Sciatic nerve (tissue), 2 donors: ENCODE measurements around the gene FAM193A. TPM values are rescaled to one million over a fixed set of nuclear protein-coding genes. Genes with fewer than 3 reads are reported as not detected.
"Not testable (repeated sequence)": the region's sequence is repeated elsewhere in the genome, so short reads cannot be mapped to it uniquely, and the experiment has no call there.

Experiments used
- ATAC-seq: fragments of 200-7000 bp; cut with Tn5 transposase; one replicate; pipeline ENCODE4 v1.9.1; 2020; ENCODE audit warnings: mild to moderate bottlenecking, moderate library complexity
- DNase-seq: peaks from one replicate; pipeline ENCODE4 v3.0.0-alpha.2; 2020; ENCODE audit warnings: low spot score
- intact Hi-C: fragments of 100-400 bp; cut with DNase I; formaldehyde crosslinking; loops from one replicate; pipeline ENCODE4 v1.14.2; 2022
- total RNA-seq: library from RNA; stranded (reverse); fragmentation: NEBNext Ultra II Directional; extraction: Animal tissue kit (Norgen Biotek cat#: 25700); gene quantifications from one replicate; pipeline ENCODE4 v1.2.1, GENCODE V29; 2021
- donor health status: DM: no; HTN: no; CAD: no.
- donor health status: DM: no; HTN: no; CAD: no.

The FAM193A gene
- total RNA-seq, 1 donor from 2014 or later, result 47.3 TPM

- ATAC-seq, DNase-seq, intact Hi-C loops: not testable (repeated sequence)
Measured at GRCh38 chr4:2514193-2514592, 22.3 kb upstream of the FAM193A start.

GRCh38 chr4:2514944-2515343, 21.5 kb upstream of the FAM193A start:
- peak; percentile 11 for ATAC-seq
- intact Hi-C loops, DNase-seq: not testable (repeated sequence)

- intact Hi-C loops, result no loop called here
- DNase-seq (peak; percentile 66), ATAC-seq (peak; percentile 86)
Measured at GRCh38 chr4:2515830-2516550, 20.5 kb upstream of the FAM193A start.

- no peak for DNase-seq
- intact Hi-C loops, result no loop called here
- no peak for ATAC-seq
Measured at GRCh38 chr4:2516635-2517034, 19.8 kb upstream of the FAM193A start.

- no peak for DNase-seq
- ATAC-seq, result no peak
- intact Hi-C loops, result no loop called here
Measured at GRCh38 chr4:2526559-2526958, 9.9 kb upstream of the FAM193A start.

- no peak for DNase-seq
- ATAC-seq, result no peak
- intact Hi-C loops, result no loop called here
Measured at GRCh38 chr4:2534904-2535375, 1.5 kb upstream of the FAM193A start.

GRCh38 chr4:2535376-2536192, 863 bp upstream of the FAM193A start:
- intact Hi-C loops, result no loop called here
- peak; percentile 82 for DNase-seq
- peak; percentile 30 for ATAC-seq

GRCh38 chr4:2537011-2537830, 774 bp downstream of the FAM193A start:
- intact Hi-C loops, result no loop called here
- ATAC-seq (no peak), DNase-seq (peak; percentile 74)

GRCh38 chr4:2543580-2544191, 7.2 kb downstream of the FAM193A start:
- DNase-seq, ATAC-seq, intact Hi-C loops: not testable (repeated sequence)

- DNase-seq (no peak), ATAC-seq (no peak)
- intact Hi-C loops, result no loop called here
Measured at GRCh38 chr4:2545321-2546013, 9.0 kb downstream of the FAM193A start.

- intact Hi-C loops, result no loop called here
- DNase-seq, result no peak
- no peak for ATAC-seq
Measured at GRCh38 chr4:2546286-2546823, 9.9 kb downstream of the FAM193A start.

- ATAC-seq, DNase-seq, intact Hi-C loops: not testable (repeated sequence)
Measured at GRCh38 chr4:2546961-2547691, 10.7 kb downstream of the FAM193A start.

- no peak for DNase-seq
- intact Hi-C loops, result no loop called here
- ATAC-seq, result no peak
Measured at GRCh38 chr4:2551118-2551517, 14.7 kb downstream of the FAM193A start.

GRCh38 chr4:2552806-2553205, 16.4 kb downstream of the FAM193A start:
- intact Hi-C loops, result no loop called here
- no peak for ATAC-seq
- no peak for DNase-seq

- intact Hi-C loops, result no loop called here
- DNase-seq (no peak), ATAC-seq (no peak)
Measured at GRCh38 chr4:2558301-2558700, 21.9 kb downstream of the FAM193A start.

GRCh38 chr4:2560167-2560566, 23.7 kb downstream of the FAM193A start:
- intact Hi-C loops, result no loop called here
- ATAC-seq (no peak), DNase-seq (no peak)

GRCh38 chr4:2565533-2565932, 29.1 kb downstream of the FAM193A start:
- DNase-seq (no peak), ATAC-seq (no peak)
- intact Hi-C loops, result no loop called here
